Activated CD8-positive, alpha-beta memory T cell treated with anti-CD3 and anti-CD28 coated beads for 48 hours (primary cell): Measurements from ENCODE around the gene CDR2L.
A peak's percentile ranks its signal among the peaks of the same experiment; 100 is the strongest.
"Not testable (repeated sequence)": the region's sequence is repeated elsewhere in the genome, so short reads cannot be mapped to it uniquely, and the experiment has no call there.

Source experiments
- DNase-seq, 3 experiments: peaks; one replicate each; pipeline ENCODE4 v3.0.0-alpha.2; 2020; ENCODE audit warnings: low read depth in 2 of 3, low spot score in 2 of 3

CDR2L gene

DNA sequence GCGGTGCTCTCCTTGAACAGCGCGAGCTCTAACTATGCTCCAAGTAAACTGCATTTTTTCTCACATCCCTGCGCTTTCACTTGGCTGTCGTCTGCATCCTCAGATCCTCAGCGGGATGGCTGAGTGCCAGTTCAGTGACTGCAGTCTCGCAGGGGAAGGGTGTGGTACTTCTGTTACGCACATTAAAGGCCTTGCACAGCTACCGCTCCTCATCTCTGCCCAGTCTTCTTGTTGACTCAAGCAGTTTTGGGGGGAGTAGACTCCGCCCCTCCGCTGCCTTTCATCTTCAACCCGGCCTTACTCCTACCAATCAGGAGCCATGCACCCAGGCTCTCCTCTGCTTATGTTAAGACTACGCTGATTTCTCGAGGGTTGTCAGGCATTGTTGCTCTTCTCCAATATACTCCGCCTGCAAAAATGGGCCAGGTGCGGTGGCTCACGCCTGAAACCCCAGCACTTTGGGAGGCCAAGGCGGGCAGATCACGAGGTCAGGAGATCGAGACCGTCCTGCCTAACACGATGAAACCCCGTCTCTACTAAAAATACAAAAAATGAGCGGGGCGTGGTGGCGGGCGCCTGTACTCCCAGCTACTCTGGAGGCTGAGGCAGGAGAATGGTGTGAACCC lies 49.3 kb downstream of the CDR2L start:
- DNase-seq, result no peak

DNA sequence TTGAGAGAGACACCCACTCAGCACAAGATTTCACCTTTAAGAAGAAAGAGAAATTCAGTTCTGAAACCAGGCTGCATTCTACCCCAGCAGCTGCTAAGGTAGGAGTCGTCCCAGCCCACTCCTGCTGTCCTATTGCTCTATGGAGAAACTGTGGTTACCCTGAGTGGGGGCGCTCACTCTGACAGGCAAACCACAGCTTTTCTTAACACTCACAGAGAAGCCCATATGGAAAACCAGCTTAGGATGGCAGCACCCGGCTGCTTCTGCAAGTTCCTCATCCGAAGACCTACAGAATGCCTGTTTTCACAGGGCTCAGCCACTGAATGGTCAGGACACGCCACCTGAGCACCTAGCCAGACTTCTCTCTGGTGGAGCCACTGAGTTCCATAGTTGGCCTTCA lies 51.8 kb downstream of the CDR2L start:
- no peak for DNase-seq

DNA sequence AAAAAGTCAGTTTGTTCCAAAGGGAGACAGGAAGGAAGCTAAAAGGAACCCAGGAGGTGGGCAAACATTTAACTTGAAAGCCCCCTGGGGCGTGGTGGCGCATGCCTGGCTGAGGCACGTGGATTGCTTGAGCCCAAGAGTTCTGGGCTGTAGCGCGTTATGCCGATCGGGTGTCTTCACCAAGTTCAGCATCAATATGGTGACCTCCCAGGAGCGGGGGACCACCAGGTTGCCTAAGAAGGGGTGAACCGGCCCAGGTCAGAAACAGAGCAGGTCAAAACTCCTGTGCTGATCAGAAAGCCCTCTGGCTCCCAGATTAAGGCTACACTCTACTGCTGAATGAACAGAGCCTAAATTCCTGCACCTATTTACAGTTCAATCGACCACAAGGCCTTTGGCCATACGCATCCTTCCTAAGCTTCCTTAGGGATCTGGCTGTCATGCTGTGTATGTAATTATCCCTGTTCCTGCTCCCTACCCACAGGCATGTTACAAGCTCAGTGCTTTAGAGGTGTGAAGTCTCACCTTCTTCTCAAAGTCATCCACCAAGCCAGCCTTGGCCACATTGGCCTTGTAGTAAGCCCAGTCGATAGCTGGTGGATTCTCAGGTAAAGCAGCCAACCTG lies 54.3 kb downstream of the CDR2L start:
- no peak for DNase-seq

DNA sequence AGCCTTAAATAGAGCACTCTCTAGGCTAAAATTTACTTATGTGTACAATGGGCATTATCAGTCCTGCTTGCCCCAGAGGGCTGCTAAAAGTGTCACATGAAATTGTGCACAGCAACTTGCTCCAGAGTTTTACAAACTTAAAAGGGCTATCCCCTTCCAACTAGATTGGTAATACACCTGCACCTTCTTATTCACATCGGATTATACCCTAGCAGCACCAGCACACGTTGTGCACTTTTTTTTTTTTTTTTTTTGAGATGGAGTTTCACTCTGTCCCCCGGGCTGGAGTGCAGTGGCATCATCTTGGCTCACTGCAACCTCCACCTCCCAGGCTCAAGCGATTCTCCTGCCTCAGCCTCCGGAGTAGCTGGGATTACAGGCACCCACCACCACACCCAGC lies 56.4 kb downstream of the CDR2L start:
- DNase-seq, result not testable (repeated sequence)

DNA sequence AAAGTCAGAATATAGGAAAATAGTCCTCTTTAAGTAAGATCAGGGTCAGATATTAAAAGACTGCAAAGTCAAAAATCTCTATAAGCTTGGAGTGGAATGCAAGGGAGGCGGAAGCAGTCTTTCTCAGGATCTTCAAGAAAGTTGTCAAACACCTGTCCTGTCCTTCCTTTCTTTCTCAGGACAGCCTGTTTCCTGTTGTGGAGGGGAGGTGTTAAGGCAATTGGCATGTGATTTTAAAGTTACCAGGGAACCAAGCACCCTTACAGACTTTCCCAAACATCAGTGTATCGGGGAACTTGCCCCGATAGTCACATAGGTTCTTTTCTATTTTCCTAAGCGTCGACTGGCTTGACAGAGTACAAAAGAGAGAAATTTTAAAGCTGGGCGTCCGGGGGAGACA lies 57.3 kb downstream of the CDR2L start:
- no peak for DNase-seq

DNA sequence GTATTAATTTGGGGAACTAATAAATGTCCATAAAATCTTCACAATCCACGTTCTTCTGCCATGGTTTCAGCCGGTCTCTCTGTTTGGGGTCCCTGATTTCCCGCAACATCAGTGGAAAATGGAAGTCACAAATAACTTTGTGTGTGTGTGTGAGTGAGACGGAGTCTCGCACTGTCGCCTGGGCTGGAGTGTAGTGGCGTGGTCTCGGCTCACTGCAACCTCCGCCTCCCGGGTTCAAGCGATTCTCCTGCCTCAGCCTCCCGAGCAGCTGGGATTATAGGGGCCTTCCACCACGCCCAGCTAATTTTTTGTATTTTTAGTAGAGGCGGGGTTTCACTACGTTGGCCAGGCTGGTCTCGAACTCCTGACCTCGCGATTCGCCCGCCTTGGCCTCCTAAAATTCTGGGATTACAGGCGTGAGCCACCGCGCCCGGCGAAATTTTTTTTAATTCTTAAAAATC lies 58.5 kb downstream of the CDR2L start:
- not testable (repeated sequence) for DNase-seq

DNA sequence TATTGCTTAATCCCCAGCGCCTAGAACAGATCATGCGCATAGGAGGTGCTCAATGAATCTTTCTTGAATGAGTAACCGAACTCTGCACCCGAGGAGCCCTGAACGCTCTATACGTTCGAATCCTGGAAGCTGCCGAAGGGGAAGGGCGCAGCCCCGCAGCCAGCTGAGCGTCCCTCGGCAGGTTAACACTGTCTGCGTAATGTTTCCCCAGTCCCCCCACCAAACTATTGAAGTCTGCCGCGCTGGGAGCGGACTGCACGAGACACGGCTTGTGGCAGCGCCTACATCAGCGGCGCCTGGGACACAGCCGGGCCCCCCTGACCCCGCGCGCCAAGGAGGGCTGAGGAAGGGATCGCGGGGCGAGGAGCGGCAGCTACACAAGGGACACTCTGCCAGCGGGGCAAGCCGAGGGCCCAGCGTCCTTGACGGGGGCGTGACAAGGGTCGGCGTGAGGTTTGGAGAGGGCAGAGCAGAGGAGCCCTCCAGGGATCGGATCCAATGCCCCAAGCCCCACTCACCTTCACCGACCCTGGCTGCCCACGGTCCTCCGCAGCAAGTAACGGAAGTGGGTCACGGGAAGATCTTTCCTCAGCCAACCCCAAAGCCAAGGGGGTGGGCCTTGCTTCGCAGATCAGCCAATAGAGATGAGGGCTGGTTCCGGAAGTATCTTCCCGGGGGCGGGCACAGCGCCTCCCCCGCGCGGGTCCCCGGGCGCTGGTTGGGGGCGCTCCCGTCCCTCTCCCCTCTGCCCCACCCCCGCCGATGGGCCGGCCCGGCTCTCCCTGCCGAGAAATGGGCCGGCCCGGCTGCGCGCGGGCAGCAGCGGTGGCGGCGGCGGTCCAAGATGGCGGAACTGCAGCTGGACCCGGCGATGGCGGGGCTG lies 59.2 kb downstream of the CDR2L start, which contains the start of the genes ATP5PD and KCTD2:
Gene ATP5PD (minus strand): TSS at position 563 of the 883 bp plus-strand sequence. CDS start 4,319 bp downstream, outside the sequence.
Gene KCTD2 (plus strand): TSS at position 819 of the 883 bp plus-strand sequence. CDS start 26 bp downstream, at position 845.
- peak; percentile 86 to 96 (median 87) for DNase-seq

DNA sequence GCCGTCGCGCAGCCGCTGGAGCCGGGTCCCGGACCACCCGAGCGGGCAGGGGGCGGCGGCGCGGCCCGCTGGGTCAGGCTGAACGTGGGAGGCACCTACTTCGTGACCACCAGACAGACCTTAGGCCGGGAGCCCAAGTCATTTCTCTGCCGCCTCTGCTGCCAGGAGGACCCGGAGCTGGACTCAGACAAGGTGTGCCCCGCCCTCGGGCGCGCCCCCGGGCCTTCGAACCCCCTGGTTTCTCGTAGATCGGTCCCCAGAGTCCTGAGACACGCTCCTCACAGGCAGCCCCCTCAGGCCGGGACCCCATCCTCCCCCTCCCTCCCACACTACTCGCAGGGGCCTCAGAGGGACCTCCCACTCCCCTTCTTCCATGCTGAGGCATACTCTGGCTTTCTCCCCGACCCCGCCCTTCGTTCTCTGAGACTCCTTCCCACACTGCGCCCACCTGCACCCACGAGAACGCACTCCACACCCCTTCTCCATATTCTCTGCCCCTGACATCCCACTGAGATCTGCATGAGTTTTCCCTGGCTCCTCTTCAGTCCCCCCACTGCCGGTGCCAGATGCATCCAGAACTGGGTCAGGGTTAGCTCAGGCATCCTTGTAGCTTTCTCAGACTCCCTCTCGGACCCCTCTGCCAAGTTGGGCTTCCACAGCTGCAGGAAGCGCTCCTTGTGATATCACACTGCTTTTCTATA lies 60.1 kb downstream of the CDR2L start:
- no peak for DNase-seq

DNA sequence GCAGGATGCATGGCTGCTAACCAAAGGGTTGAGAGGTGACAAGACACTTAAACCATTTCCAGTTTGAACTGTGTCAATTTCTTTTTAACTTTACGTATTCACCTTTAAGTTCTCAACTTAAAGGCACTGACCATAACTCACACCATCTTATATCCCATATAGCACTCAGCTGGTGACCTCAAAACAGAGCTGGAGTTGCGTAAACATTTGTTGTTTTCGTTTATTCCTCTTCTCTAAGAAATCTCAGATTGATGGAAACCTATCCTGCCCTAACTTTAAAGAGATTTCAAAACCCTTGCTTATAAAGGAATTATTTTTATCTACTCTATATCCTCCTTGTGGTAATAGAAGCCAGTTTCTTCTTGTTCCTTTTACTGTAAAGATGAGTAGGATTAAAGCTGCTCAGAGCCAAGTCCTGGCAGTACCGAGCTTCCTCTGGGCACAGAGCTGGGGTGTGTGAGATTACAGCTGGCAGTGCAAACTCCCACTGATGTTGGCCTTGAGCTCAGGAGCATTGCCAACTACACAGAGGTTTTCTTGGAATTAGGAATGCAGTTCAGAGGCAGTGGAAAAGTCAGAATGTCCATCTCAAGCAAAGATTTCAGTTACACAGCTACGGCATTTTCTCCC lies 60.9 kb downstream of the CDR2L start:
- DNase-seq, result no peak

DNA sequence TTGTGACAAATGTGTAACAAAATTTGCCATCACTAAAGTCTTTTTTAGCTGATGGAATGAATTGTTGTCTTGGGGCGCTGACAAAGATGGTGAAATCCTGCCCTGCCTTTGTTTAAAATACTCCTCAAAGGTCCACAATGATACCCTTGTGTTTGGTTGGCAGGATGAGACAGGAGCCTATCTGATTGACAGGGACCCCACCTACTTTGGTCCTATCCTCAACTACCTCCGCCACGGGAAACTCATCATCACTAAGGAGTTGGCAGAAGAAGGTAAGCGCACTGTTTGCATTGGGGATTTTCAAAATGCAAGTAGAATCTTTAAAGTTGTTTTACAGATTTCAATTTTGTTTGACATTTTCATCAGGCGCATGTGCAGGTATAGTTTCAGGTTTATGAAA lies 61.6 kb downstream of the CDR2L start:
- DNase-seq, result no peak

DNA sequence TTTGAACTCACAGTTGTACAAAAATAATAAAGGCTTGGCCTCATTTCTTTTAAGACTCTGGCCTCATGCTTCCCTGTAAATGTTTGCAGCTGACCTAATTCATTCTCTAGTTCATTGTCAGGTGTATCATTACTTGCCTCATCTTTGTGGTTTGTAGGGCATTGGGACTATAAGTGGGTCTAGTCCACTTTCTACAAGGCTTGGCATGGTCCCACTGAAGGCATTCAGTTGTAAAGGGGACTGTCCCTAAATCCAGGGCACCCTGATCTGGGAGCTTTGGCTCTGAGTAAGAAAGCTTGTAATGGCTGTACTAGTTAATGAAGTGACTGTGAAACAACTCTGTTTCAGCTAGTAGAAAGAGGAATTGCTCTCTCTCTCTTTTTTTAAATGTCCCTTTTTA lies 62.3 kb downstream of the CDR2L start:
- no peak for DNase-seq

DNA sequence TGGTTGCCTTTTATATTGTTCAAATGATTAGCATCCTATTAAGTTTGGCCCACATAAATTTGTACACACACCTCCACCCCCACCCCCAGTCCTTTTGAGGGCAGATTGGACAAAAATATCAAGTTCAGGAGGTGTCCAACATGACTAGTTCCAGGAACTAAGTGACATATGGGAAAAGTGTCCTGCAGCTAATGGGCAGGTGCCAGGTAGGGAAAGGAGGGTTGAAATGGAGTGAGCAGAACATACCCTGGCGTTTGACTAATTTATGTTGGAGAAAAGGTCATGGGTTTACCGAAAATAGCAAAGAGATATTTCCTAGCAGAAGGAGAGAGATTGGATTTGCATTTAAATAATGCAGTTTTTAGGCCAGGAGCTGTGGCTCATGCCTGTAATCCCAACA lies 64.5 kb downstream of the CDR2L start:
- no peak for DNase-seq
